Suppressor macrophage treated with lipopolysaccharide for 1 hour (primary cell): ENCODE data around the gene SVIP.

Source experiments
- DNase-seq, 3 donors: peaks; one replicate each; pipeline ENCODE4 v3.0.0-alpha.2; 2020 to 2022

SVIP gene

GRCh38 chr11:22829231-22830081, at the start of gene SVIP:
SVIP (minus strand) TSS chr11:22829801; CDS start chr11:22829748, 53 bp downstream.
- DNase-seq, result peak; percentile 88 to 97 (median 96)

GRCh38 chr11:22878604-22879003, 49.0 kb upstream of the SVIP start:
- DNase-seq, result peak in 1 of 3 donors; percentile 5

- no peak for DNase-seq
Measured at GRCh38 chr11:22878039-22878438, 48.4 kb upstream of the SVIP start.

- DNase-seq, result peak; percentile 86 to 89 (median 86)
Measured at GRCh38 chr11:22875869-22876473, 46.4 kb upstream of the SVIP start.

GRCh38 chr11:22869325-22869724, 39.7 kb upstream of the SVIP start:
- DNase-seq, result no peak

- no peak for DNase-seq
Measured at GRCh38 chr11:22860241-22860640, 30.6 kb upstream of the SVIP start, which contains the start of gene CCDC179. CCDC179 (minus strand) TSS chr11:22860474; CDS start chr11:22860421, 53 bp downstream.

GRCh38 chr11:22859756-22860155, 30.2 kb upstream of the SVIP start:
- DNase-seq, result no peak

GRCh38 chr11:22851477-22851876, 21.9 kb upstream of the SVIP start:
- no peak for DNase-seq

GRCh38 chr11:22846726-22847125, 17.1 kb upstream of the SVIP start:
- DNase-seq, result no peak

- DNase-seq, result peak in 2 of 3 donors; percentile 4 to 19
Measured at GRCh38 chr11:22832315-22833015, 2.9 kb upstream of the SVIP start.

GRCh38 chr11:22830082-22830414, 447 bp upstream of the SVIP start:
- DNase-seq, result no peak

- no peak for DNase-seq
Measured at GRCh38 chr11:22828373-22828772, 1.2 kb downstream of the SVIP start.

GRCh38 chr11:22822203-22822602, 7.4 kb downstream of the SVIP start:
- no peak for DNase-seq

- DNase-seq, result no peak
Measured at GRCh38 chr11:22809893-22810292, 19.7 kb downstream of the SVIP start.

GRCh38 chr11:22808571-22809197, 20.9 kb downstream of the SVIP start:
- no peak for DNase-seq

GRCh38 chr11:22807855-22808570, 21.6 kb downstream of the SVIP start:
- DNase-seq, result no peak

- no peak for DNase-seq
Measured at GRCh38 chr11:22807391-22807790, 22.2 kb downstream of the SVIP start.

GRCh38 chr11:22802861-22803260, 26.7 kb downstream of the SVIP start:
- no peak for DNase-seq

- no peak for DNase-seq
Measured at GRCh38 chr11:22800482-22800881, 29.1 kb downstream of the SVIP start.

GRCh38 chr11:22798901-22799300, 30.7 kb downstream of the SVIP start:
- no peak for DNase-seq

- no peak for DNase-seq
Measured at GRCh38 chr11:22797047-22797446, 32.6 kb downstream of the SVIP start.

- no peak for DNase-seq
Measured at GRCh38 chr11:22795914-22796313, 33.7 kb downstream of the SVIP start.

GRCh38 chr11:22792497-22792896, 37.1 kb downstream of the SVIP start:
- DNase-seq, result no peak
